ENCODE results near the gene NEAT1.

NEAT1 gene

DNA sequence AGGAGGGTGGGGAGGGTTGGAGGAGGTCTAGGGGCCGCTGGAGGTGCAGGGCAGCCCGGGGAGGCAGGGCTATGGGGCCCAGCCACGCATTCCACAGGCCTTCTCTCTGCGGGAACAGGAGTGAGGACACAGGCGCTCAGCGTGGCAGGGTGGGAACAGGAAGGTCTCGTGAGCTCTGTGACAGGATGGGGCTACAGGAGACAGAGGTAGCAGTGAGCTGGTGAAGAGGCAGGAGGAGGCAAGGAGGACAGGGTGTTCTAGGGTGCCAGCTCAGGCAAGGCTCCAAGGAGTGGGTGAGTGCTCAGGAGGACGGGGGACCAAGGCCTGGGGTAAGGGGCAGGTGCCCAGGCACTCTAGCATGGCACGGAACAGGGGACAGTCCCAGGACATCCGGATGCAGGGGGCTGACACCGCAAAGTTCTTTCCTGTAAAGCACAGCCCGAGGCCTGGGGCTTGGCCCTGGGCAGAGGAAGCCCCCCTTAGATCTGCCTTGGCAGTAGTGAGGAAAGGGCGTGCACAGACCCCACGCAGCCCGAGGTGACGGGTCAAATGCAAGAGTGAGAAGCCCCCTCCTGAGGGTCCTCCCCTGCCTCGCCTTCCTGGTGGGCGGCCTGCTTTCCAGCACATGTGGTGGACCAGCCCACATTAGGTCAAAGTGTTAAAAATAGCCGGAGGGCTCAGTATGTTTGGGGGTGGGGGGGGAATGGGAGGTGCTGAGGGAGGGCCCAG, 4.7 kb upstream of the NEAT1 start:
- TF ChIP-seq CTCF (conservative IDR thresholded peaks at IDR 0.05), result no peak
- H3K27ac ChIP-seq, result peak overlapping the region; percentile 100

DNA sequence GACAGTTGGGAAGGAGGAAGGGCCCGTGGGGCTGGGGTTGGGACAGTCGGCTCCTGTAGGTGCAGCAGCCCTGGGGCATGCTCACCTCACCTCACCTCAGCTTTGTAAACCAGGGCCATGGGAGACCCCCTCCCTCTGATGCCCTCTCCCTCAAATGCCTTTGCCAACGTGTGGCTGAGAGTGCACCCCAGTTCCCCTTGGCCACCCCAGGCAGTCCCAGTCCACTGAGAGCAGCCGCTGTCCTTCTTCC, 4.2 kb upstream of the NEAT1 start:
- peak overlapping the region; percentile 100 for H3K27ac ChIP-seq
- no peak for TF ChIP-seq CTCF (conservative IDR thresholded peaks at IDR 0.05)

GRCh38 chr11:65418681-65419459, 3.7 kb upstream of the NEAT1 start:
- H3K27ac ChIP-seq, result peak overlapping the region; percentile 100
- TF ChIP-seq CTCF (conservative IDR thresholded peaks at IDR 0.05), result no peak

DNA sequence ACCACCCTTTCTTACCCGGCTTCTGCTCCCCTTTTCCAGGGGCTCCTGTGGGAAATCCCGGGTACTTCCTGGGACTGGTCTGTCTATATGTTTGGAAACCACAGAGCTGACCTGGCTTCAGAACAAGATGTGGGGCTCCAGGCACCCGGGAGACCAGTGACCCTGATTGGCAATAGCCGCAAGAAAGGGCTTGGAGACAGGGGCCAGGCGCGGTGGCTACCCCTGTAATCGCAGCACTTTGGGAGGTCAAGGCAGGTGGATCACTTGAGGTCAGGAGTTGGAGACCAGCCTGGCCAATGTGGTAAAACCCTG, 3.2 kb upstream of the NEAT1 start:
- peak overlapping the region; percentile 100 for H3K27ac ChIP-seq
- no peak for TF ChIP-seq CTCF (conservative IDR thresholded peaks at IDR 0.05)

- peak overlapping the region; percentile 100 for H3K27ac ChIP-seq
- no peak for TF ChIP-seq CTCF (conservative IDR thresholded peaks at IDR 0.05)
Observed at GRCh38 chr11:65419772-65420481, 2.7 kb upstream of the NEAT1 start.

DNA sequence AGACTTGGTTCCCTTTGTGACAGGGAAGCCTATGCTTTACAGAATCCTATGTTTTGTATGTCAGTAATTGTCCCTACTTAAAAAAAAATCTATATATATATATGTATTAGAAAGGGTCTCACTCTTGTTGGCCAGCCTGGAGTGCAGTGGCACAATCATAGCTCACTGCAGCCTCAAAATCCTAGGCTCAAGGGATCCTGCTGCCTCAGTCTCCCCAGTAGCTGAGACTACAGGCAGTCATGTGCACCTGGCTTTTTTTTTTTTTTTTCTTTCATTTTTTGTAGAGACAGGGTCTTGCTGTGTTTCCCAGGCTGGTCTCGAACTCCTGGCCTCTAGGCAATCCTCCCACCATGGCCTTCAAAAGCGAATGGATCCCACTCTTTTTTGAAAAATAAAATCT, 2.1 kb upstream of the NEAT1 start:
- TF ChIP-seq CTCF (conservative IDR thresholded peaks at IDR 0.05), result no peak
- peak overlapping the region; percentile 100 for H3K27ac ChIP-seq

GRCh38 chr11:65420979-65421793, 1.4 kb upstream of the NEAT1 start:
- no peak for TF ChIP-seq CTCF (conservative IDR thresholded peaks at IDR 0.05)
- H3K27ac ChIP-seq, result peak overlapping the region; percentile 100
